ENCODE measurements around the gene CCR2.
"Not testable (repeated sequence)": the region's sequence is repeated elsewhere in the genome, so short reads cannot be mapped to it uniquely, and the experiment has no call there.

CCR2 gene

DNA sequence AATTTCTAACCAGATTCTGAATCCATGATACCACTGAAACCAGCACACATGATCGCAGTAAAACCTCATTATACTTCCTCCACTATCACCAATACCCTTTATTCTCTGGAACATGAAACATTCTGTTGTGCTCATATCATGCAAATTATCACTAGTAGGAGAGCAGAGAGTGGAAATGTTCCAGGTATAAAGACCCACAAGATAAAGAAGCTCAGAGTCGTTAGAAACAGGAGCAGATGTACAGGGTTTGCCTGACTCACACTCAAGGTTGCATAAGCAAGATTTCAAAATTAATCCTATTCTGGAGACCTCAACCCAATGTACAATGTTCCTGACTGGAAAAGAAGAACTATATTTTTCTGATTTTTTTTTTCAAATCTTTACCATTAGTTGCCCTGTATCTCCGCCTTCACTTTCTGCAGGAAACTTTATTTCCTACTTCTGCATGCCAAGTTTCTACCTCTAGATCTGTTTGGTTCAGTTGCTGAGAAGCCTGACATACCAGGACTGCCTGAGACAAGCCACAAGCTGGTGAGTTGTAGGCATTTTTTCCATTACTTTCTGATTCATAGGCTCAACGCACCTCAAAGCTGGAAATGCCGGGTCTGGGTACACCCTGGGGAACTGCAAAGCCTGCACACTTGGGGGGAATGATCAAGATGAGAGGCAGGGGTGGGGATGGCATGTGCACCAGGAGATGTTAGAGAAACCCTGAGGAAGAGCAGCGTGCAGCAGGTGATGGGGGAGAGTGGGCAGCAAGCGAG, at the start of gene CCR2:
CCR2 (plus strand) TSS at position 465 of the 764 bp plus-strand sequence. CDS start 3,417 bp downstream, outside the sequence.
- DNase-seq = no peak

DNA sequence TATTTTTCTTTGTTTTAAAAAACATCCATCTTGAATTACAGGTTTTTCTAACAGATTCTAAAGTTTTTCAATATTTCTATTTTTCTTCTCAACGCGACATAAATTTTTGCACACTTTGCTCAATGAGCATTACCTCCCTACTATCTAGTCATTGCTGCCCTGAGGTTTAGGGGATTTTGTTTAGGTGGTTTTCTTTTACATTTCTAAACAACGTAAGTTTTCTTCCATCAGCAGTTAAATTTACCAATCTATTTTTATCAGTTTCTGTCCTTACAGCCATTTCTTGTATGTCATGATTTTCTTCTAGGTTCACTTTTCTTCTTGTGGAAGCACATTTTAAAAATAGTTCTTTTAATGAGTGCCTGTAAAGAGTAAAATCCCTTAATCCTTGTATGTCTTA, 49.2 kb upstream of the CCR2 start:
- DNase-seq = no peak

DNA sequence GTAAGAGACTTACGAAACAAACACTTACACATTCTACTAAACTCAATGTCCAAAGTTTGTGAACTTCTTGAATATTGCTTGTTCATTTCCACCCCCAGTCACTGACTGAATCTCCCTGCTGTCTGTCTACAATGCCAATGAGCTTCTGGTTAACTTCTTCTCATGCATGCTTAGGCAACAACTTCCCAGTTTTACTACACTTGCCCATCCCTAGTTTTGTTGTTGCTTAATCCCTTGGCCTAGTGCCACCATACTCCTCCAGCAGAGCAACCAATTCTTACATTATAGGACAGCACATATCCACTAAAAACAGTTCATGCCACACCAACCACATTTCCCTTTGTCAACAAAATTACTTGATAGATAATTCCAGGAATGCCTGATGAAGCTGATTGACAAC, 40.9 kb upstream of the CCR2 start:
- no peak for DNase-seq

DNA sequence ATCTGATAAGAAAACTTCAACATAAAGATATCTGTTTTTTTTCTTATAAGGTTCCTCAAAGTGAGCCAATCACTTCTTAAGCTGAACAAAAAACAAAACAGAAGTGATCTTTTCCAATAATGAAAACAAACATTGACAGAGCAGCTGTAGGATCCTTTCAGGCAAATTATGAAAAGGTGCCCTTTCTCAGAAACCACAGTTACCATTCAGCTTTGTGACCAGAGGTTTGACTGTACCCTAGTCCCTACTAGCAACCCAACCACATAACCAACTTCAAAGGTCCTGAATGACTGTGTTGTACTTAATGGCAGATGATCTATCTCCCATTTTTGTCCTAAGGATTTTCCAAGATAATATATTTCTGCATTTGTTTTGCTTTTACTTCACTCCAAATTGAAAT, 39.4 kb upstream of the CCR2 start:
- no peak for DNase-seq

DNA sequence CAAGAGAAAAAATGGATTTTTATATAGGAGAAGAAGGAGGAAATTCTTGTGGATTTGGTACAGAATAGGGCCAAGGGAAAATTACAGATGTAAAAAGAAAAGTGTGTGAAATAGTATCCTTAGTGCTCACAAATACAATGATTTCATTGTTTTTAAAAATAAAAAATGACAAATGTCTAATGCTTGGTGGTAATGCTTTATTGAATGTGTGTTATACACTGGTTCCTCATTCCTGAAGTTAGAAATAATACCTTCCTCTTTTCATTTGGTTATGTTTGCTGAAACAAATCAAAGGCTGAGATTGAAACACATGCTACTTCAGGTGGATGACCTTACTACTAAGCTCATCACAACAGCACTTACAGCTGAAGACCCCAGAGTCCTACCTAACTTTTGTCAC, 37.7 kb upstream of the CCR2 start:
- no peak for DNase-seq

DNA sequence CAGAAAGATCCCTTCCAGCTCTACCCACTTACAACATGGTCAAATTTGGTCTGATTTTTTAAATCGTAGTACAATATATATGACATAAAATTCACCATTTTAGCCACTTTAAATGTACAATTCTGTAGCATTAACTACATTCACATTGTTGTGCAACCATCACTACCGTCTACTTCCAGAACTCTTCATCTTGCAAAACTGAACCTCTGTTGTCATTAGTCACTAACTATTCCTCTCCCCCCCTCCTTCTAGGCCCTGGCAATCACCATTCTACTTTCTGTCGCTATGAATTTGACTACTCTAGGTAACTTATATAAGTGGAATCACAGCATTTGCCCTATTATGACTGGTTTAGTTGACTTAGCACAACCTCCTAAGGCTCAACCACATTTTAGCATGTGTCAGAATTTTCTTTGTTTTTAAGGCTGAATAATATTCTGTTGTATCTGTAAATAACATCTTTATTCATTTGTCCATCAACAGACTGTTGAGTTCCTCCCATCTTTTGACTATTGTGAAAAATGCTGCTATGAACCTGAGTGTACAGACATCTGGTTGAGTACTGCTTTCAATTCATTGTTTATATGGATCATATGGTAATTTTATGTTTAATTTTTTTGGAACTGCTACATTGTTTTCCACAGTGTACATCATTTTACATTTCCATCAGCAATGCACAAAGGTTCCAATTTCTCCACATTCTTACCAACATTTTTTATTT, 35.5 kb upstream of the CCR2 start:
- no peak for DNase-seq

DNA sequence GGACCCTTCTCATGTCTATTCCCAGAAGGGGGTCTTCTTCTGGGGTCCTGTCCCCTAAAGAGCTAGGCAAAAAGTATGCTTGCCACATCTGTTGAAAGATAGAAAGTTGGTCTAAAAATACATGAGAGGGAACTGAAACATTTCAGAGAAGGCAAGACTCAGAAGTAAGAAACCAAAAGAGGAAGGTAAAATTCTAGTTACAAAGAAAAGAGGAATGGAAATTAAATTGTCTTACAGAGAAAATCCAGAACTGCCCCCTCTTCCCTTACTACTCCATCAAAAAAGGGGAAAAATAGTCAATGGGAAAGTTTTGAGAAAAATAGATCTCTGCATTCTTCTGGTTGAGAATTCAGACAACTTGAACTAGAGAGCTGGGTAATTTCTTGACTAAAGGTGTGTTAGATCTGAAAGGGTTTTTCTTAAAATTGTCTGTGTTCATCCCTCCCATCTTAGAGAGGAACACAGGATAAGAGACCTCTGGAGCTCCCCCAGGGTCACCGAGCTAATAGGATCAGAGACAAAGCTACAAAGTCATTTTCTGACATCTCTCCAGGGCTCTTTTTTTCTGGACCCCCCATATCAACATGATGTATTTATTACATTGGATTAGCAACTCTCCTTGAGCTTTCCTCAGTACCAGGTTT, 32.3 kb upstream of the CCR2 start:
- no peak for DNase-seq

DNA sequence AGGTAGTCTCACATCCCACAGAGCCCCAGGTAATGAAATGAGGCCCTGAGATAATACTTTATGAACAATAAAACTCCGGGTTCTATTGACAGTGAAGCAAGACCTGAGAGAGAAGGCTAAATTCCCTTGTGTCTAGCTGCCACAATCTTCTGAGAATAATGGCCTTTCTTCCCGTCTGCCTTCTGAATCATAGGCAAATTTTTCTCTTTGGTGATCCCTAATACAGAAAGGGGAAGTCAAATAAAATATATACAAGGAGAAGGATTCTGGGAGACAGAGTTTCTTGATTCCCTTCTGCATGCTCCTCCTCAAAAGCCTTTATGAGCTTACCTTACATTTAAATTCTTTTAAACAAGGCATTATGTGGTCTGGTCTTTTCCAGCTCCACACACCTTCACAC, 29.9 kb upstream of the CCR2 start:
- no peak for DNase-seq

DNA sequence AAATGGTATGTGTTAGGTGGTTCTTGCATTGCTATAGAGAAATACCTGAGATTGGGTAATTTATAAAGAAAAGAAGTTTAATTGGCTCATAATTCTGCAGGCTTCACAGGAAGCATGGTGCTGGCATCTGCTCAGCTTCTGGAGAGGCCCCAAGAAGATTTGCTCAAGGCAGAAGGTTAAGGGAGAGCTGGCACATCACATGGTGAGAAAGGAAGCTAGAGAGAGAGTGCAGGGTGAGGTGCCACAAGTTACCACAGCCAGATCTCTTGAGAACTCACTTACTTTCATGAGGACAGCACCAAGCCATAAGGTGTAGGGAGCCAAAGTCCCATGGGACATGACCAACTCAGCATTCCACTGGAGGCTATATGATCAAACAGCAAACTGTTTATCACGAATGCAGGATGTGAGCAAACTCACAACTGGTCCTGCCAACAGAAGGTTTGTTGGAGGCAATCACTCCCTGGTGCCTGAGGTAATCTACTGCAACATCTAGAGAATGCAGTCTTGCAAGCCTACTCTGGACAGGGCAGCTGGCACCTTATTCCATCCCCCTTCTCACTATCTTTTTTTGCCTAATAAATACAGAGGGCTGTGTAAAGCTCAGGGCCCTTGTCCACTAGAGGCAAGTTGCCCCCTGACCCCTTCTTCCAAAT, 28.1 kb upstream of the CCR2 start:
- no peak for DNase-seq

DNA sequence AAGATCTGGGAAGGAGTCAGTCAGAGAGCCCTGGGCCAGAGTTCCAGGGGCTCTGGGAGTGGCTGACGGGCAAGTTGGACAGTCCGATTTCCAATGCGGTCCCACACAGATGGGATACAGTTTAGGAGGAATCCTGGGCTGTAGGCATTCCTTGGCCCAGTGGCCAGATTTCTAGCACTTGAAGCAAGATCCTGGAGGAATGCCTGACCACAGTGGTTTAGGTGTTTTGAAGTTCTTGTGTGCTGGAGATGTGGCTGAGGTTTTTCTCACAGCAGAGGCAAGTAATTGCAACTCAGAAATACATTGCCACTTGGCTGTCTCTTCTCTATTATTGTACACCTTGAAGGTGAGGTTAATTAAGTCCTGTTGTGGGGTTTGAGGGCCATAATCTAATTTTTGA, 23.2 kb upstream of the CCR2 start:
- DNase-seq = not testable (repeated sequence)

DNA sequence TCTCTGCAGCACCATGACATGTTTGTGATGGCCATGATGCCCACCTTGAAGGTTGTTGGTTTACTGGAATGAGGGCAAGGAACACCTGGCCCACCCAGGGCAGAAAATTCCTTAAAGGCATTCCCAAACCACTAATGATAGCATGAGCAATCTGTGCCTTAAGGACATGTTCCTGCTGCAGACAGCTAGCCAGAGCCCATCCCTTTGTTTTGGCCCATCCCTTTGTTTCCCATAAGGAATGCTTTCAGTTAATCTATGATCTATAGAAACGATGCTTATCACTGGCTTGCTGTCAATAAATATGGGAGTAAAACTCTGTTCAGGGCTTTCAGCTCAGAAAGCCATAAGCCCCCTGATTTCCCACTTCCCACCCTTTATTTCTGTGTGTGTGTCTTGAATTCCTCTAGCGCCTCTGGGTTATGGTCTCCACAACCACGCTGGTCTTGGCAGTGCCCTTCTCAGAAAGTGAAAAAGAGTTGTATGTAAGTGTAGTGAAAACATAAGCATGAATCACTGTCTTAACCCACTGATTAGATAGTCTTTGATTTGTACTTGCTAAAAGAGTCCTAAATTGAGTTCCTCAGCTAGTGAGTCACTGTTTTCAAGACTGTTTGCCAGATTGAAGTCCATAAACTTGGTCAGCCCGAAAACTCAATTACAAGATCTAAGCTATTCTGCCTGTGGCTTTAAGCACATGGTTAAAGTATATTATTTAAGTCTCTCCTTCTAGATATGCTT, 19.0 kb upstream of the CCR2 start:
- DNase-seq = no peak

DNA sequence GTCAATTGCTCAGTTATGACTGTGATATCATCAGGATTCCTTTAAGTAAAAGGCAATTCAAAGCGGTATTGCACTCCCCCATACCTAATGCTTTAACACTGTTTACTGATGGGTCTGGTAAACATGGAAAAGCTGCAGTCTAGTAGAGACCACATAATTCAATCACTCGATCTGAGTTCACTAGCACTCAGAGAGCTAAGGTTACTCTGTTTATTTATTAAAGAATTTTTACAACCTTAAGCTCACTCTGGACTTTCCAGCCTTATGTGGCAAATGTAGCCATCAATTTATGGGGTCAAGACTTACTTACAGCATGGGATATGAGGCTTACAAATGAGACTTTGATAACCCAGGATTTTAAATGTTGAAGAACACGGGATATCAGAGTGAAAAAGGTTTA, 18.4 kb upstream of the CCR2 start:
- DNase-seq = no peak

DNA sequence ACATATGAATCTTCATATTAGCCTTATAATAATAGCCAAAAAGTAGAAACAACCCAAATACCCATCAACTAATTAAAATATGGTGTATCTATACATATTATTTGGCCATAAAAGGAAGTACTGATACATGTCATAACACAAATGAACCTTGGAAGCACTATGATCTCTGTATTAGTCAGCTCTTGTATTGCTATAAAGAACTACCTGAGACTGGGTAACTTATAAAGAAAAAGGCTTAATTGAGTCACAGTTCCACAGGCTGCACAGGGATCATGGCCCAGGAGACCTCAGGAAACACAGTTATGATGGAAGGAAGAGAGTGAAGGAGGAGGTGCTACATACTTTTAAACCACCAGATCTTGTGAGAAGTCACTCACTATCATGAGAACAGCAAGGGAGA, 16.0 kb upstream of the CCR2 start:
- DNase-seq = no peak

DNA sequence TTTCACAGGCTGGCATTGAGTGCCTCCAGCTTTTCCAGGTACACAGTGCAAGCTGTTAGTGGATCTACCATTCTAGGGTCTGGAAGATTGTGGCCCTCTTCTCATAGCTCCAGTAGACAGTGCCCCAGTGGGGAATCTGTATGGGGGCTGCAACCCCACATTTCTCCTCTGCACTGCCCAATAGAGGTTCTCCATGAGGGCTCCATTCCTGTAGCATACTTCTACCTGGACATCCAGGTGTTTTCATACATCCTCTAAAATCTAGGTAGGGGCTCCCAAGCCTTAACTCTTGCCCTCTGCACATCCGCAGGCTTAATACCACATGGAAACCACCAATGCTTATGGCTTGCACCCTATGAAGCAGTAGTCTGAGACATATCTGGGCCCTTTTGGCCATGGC, 15.1 kb upstream of the CCR2 start:
- DNase-seq = no peak

DNA sequence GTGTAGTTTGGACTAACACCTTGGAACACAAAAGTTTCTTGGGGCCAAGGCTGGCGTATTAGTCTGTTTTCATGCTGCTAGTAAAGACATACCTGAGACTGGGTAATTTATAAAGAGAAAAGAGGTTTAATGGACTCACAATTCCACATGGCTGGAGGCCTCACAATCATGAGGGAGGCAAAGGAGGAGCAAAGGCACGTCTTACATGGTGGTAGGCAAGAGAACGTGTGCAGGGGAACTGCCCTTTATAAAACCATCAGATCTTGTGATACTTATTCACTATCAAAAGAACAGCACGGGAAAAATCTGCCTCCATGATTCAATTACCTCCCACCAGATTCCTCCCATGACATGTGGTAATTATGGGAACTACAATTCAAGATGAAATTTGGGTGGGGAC, 9.4 kb upstream of the CCR2 start:
- no peak for DNase-seq

DNA sequence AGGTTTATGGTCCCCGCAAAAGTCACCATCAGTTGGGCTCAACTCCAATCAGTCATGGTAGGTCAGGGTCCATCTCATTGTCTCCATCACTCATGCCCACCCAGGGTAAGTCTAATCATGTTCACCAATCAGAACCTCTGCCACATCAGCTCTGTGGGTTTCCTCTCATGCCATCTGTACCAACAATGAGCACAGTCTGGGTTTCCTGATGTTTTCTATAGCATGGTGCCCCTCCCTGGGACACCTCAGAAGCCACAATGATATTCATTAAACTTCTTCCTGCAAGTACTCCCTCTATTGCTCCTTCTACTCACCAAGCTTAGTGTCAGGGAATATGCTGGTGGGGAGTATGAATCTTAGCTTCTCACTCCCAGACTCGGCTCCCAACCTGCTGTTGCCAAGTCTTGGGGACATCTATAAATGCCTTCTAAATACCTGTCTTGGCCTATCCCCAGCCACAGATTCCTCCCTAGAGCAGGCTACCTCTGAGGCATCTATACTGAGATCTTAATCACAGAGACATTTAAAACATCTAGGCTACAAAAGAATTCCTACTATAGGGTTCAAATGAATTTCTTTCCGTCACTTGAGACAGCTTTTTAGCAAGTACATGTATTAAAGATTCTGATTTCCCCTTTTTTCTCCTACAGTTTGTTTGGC, 5.0 kb upstream of the CCR2 start:
- no peak for DNase-seq

DNA sequence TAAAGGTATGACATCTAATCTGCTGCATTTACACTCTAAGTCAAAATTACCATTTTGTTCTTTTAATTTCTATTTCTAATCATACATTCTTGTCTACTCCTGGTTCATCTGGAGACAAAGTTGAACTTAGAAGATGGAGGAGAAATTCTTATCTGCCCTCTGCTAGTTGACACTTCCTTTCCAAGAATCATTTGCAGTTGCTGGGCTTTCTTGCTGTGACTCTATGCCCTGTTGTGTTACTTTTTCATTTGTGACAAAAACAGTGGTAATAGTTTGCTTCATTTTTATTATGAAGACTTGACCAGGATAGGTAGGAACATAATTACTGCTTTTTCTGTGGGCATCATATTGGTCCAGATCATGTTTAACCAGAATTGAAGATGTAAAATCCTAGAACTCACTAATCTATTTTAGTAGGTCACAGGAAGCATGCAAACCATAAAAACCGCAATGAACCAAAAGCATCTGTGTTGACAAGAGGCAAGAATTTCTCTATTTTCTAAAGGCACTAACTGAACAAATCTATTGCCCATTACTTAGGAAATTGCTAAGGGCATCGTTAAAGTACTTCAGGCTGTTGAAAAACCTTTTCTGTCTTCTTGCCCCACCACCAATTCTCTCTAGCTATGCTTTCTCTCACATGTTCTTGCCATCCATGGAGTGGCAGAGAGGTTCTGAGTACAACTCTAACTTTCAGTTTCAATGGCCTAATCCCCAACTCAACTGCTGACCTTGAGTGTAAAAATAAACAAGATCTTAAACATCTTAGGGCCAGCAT, 4.2 kb upstream of the CCR2 start:
- no peak for DNase-seq

DNA sequence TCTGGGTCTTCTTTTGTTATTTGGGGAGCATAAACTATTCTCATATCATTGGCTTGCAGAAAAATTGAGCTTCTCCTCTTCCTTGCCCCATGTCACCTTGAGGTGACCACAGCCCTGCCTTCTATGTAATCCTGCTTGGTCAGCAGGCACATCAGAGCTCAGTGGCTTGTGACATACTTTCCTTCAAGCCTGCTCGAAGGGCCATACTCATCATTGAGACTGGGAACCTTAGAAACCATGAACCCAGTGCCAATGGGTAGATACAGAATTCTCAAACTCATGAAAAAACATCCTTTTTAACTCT, 3.7 kb upstream of the CCR2 start:
- no peak for DNase-seq

DNA sequence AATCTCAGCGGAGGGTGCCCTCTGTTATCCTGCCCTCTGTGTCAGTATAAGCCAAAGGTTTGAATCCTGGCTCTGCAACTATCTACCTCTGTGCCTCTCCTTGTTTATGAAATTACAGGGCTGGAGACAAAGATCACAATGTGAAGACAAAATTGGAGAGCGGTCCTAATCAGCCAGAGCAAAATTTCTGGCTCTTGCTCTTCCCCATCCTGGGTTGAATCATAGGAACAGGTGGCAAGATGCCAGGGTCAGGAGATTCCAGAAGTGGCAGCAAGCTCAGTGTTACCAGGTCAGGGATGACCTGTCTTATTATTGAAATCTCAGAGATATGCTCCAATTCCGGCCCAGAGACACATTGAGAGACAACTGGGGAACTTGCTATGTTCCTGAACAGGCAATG, 2.3 kb upstream of the CCR2 start:
- no peak for DNase-seq

DNA sequence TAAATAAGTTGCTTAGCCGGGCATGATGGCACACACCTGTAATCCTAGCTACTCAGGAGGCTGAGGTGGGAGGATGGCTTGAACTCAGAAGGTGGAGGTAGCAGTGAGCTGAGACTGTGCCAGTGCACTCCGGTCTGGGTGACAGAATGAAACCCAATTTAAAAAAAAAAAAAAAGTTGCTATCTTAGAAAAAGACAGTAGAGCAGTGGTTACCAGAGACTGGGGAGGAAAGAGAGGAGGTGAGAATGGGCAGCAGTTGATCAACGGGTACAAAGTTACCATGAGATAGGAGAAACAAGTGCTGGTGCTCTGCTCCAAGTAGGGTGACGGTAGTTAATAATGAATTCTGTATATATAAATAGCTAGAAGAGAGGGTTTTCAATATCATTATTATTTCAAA, 821 bp upstream of the CCR2 start:
- DNase-seq = no peak

DNA sequence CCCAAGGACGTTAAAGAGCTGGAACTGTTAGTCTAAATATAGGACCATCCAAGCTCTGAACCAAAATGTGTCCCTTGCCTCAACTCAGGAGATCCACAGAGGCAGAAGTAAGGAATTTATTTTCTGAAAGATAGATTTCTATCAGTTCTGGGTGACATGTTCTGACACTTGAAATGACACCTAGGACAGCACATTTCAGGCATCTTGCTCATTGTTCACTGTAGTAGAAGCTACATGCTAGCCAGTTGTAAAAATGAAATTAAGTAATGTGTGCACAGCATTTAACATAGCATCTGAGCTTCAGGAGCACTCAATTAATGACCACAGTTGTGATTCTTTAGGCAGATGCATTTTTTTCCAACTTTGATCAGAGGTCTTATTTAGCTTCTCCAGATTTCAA, 567 bp downstream of the CCR2 start:
- no peak for DNase-seq

DNA sequence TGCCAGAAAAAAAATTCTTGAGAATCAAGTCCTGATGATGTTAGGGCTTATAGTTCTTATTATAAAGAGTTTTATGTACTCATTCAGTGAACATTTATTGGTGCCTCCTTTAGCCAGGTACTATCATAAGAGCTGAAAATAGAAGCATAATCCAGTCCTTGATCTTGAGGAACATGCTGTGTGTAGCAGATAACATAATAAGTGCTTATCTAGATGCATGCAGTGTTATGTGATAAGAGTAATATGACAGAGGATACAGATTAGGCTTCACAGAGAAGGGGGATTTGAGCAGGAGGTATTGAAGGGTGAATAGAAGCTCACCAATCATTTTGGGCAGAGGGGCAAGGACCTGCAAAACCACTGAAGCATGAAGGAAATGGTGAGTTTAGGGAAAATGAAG, 1.1 kb downstream of the CCR2 start:
- DNase-seq = no peak

All from NK-92 treated with Interleukin-12 subunit alpha and Interleukin-12 subunit beta, amount 100 ng/mL, for 24 hours (cell line).